Epidermal melanocyte (primary cell): ENCODE measurements around the gene KCTD15.
"Not testable (repeated sequence)": the region's sequence is repeated elsewhere in the genome, so short reads cannot be mapped to it uniquely, and the experiment has no call there.

ENCODE experiments used
- DNase-seq: peaks from one replicate; pipeline ENCODE4 v3.0.0; 2011; ENCODE audit warnings: low spot score; ENCODE audit not compliant: insufficient read length

The KCTD15 gene

GRCh38 chr19:33813391-33814101 is 16.9 kb downstream of the KCTD15 start:
- DNase-seq, result peak; percentile 4

DNA sequence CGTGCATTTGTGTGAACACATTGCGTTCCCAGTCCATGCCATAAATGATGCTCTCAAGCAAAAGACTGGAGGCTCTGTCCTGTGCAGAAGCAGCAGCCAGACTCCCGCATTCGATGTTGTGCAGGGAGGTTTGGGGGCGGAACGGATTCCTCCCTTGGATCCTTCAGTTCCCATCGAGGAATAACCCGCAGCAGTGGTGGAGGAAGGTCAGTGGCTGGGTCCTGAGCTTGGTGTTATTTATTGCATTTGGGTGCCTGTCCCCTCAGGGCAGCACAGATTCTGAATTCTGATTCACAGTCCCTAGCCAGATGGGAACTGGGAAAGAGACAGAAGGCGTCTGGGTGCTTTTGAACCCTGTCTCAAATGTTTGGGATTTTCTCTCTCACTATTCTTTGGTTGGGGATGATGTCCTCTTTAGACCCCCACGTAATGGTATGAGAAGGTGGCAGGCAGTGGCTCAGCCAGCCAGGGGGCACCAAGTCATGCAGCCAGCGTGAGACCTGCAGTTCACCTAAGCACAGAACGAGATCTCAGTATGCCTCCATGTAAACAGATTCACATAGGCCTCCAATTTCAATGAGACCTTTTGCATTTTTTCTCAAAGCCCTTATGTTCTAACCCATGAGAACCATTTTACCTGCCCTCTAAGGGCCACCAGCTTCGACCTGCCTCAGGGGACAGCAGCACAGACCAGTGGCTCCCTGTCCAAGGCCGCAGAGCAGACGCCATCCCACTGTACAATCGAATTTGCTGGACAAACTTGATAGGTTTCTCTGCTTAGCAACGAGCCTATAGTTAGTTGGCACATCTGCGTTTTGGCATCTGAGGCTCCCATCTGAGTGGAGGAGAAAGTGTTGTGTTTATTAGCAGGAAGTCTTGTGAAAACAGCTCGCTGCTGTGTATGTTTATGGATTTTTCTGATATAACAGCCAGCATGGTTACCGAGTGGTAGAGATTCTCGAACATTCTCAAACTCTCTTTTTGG is 17.8 kb downstream of the KCTD15 start:
- DNase-seq, result peak; percentile 16

GRCh38 chr19:33815380-33816340 is 19.0 kb downstream of the KCTD15 start:
- no peak for DNase-seq

DNA sequence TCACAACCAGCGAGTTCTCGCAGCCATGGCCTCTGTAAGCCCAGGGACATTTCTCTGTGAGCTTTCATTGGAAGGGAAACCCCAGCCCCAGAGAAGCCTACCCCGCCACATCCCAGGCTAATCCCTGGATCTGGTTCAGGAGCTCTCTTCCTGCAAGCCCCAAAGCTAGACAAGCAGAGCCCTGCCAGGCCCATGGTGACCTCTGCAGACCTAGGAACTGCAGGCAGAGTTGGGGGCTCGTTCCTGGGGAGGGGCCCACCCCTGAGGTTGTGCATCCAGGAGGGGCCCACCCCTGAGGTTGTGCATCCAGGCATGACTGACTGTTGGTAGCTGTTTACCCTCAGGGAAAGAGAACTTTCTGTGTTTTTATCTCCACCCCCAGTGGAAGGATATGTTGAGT is 21.7 kb downstream of the KCTD15 start:
- peak; percentile 13 for DNase-seq

DNA sequence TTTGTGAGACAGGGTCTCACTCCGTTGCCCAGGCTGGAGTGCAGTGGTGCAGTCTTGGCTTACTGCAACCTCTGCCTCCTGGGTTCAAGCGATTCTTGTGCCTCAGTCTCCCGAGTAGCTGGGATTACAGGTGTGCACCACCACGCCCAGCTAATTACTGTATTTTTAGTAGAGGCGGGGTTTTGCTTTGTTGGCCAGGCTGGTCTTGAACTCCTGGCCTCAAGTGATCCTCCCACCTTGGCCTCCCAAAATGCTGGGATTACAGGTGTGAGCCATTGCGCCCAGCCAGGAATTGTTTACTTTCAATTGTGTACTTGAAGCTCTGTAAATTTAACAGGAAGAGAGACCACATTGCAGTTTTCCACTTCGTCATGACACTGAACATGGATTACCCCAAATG is 22.4 kb downstream of the KCTD15 start:
- DNase-seq, result not testable (repeated sequence)

- DNase-seq, result no peak
Measured at GRCh38 chr19:33819506-33819879, 22.8 kb downstream of the KCTD15 start.

- DNase-seq, result peak; percentile 75
Measured at GRCh38 chr19:33819880-33820781, 23.5 kb downstream of the KCTD15 start.

GRCh38 chr19:33821871-33822270 is 25.2 kb downstream of the KCTD15 start:
- DNase-seq, result no peak

- no peak for DNase-seq
Measured at GRCh38 chr19:33823341-33823740, 26.7 kb downstream of the KCTD15 start.

DNA sequence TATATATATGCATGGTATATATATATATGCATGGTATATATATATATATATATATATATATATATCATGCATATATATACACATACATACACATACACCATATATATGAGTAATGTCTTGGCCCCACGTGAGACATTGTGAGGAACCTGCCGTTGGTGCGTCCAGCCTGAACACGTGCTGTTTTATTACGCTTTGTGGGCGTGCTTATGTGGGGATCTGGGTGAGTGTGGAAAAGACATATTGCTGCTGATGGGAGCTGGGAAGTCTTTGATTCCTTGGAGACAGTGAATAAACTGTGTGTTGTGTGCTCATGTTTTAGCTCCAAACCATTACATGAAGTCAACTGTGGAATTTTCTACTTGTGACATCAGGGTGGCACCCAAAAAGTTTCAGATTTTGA is 28.9 kb downstream of the KCTD15 start:
- DNase-seq, result no peak

DNA sequence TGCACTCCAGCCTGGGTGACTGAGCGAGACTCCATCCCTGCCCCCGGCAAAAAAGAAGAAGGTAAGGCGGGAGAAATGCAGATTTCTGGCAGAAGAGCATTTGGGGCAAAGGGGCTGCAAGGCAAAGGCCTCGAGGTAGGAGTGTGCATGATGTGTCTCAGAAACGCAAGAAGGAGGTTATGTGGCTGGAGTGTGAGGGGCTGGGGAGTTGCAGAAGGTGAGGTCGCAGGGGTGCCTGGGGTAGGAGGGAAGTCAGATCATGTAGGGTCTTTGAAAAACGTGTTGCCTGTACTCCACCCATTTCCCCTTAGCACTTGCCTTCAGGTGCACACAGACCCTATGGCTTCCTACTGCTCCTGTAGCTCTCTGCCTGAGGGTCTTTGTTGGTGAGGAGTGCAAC is 29.9 kb downstream of the KCTD15 start:
- DNase-seq, result no peak

- DNase-seq, result no peak
Measured at GRCh38 chr19:33828266-33829075, 31.8 kb downstream of the KCTD15 start.

GRCh38 chr19:33830264-33830663 is 33.6 kb downstream of the KCTD15 start:
- no peak for DNase-seq

DNA sequence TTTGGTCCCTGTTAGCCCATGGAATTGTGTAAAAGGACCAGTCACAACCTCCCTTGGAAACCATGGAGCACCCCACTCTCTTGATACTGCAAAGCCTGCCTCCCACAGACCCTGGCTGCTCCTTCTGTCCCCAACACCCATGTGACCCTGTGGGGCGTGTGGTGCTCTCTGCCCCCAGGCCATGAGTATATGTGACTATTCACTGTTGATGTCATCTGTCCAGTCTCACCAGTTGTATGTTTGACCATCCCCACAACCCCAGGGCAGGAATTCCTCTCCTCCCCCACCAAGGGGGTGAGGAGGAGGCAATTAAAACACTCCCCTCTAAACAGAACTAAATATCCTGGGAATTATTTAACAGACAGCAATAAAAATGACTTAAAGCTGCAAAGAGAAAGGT is 35.2 kb downstream of the KCTD15 start:
- DNase-seq, result no peak

- DNase-seq, result no peak
Measured at GRCh38 chr19:33832633-33833032, 36.0 kb downstream of the KCTD15 start.

- no peak for DNase-seq
Measured at GRCh38 chr19:33840382-33840781, 43.7 kb downstream of the KCTD15 start.

- DNase-seq, result no peak
Measured at GRCh38 chr19:33840783-33841182, 44.1 kb downstream of the KCTD15 start.

DNA sequence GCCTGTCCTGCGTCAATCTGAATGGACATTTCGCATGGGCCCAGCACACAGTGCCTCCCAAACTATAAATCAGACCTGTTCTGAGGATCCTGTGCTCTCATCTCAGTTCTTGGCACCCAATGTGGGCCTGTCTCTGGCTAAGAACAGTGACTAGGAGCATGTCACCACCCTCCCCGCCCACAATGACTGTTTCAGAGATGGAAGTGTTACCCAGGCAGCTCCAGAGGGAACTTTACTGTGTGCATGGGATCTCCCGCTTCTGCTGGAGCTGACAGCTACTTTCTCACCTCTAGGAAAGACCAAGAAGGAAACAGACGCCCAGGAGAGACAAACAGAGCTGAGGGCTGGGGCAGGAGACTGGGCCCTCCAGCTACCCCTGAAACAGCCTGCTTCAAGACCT is 45.0 kb downstream of the KCTD15 start:
- no peak for DNase-seq

DNA sequence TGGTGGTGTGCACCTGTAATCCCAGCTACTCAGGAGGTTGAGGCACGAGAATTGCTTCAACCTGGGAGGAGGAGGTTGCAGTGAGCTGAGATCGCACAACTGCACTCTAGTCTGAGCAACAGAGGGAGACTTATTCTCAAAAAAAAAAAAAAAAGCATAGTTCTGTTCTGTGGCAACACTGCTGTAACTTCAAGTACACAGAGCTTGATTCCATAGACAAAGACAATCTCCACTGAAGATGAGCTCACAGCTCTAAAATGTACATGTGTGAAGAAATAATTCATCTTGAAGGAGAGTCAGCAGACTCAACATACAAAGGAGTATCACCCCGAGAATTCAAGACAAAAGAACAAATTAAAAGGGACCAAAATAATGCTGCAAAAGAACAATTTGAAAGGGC is 47.8 kb downstream of the KCTD15 start:
- no peak for DNase-seq

DNA sequence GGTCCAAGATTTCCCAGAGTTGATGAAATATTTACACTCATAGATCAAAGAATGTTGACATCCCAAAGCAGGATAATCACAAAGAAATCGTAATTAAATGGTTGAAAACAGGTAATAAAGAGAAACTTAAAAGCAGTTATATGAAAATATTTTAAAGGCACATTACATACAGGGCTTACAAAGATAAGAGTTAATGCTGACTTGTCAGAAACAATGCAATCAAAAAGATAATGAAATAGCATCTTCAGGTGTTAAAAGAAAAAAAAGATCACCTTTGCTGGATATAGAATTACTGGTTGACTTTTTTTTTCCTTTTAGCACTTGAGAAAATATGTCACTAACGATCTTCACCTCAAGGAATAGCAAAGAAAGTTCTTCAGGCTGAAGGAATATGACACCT is 48.8 kb downstream of the KCTD15 start:
- DNase-seq, result no peak
